Measurements from ENCODE around the gene LRRC8B.

LRRC8B gene

GRCh38 chr1:89607156-89607555 is 82.5 kb downstream of the LRRC8B start:
- no peak overlapping the region for H3K4me3 Mint-ChIP-seq
- no peak overlapping the region for H3K27ac Mint-ChIP-seq
- peaks cover 5% of the 10 kb centered on the region for H3K27me3 Mint-ChIP-seq (ENCODE audit: low read depth, poor library complexity)
- DNase-seq: no peak
- H3K9me3 Mint-ChIP-seq: no peaks in the 10 kb centered on the region
- H3K36me3 Mint-ChIP-seq (ENCODE audit: low read depth): peaks cover 4% of the 10 kb centered on the region
- H3K4me1 Mint-ChIP-seq: no peaks in the 10 kb centered on the region
- no peak for TF ChIP-seq CTCF (IDR thresholded peaks at IDR 0.05)

DNA sequence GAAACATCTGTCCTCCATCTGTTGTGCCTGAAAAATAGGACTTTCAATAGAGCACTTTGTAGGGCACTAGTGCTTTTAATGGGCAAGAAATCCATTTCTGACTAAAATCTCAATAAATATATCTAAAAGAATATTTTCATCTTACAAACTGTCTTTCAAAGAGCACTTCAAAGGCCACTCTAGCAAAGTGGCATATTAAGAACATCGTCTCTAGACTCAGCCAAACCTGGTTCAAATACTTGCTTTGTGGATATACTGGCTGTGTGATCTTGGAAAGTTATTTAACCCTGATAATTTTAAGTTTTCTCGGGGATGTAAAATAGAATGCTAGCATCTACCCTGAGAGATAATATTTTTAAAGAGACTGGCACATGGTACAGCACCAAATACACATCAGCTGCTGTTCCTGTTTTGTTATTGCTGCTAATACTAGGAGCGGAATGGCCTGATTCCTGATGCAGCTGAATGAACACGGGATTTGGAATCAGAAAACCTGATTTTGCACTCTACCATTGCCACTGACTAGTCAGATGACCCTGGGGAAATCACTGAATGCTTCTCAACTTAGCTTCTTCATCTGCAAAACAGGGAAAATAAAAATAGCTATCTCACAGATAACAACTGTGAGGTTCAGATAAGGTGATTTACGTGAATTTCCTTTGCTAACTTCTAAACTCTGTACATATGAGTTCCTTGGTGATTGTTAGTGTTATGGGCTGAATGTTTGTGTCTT is 83.1 kb downstream of the LRRC8B start:
- no peak overlapping the region for H3K27ac Mint-ChIP-seq

DNA sequence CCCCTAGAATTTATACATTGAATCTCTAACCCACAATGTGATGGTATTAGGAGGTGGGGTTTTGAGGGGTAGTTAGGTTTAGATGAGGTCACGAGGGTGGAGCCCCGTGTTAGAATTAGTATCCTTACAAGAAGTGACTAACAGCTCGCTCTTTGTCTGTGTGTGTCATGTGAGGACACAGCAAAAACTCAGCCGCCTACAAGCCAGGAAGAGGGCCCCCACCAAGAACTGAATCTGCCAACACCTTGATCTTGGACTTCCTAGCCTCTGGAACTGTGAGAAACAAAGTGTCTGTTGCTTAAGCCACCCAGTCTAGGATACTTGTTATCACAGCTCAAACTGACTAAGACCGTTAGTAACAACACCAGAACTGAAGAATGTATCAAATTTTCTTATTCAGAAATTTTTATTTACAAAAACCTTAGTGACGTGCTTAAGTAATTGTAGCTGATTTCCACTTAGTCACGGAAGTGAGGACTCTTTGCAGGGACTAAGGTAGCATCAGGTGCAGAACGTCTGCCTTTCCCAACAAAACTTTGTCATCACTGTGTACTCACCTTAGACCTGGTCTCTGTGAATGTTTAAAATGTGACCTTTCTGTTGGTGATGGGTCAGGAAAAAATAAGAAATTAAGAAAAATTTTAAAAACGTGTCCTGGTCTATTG is 83.8 kb downstream of the LRRC8B start:
- DNase-seq: no peak
- H3K27ac Mint-ChIP-seq: no peak overlapping the region
- no peak for TF ChIP-seq CTCF (IDR thresholded peaks at IDR 0.05)
- peaks cover 5% of the 10 kb centered on the region for H3K27me3 Mint-ChIP-seq (ENCODE audit: low read depth, poor library complexity)
- H3K4me1 Mint-ChIP-seq: no peaks in the 10 kb centered on the region
- H3K36me3 Mint-ChIP-seq (ENCODE audit: low read depth): peaks cover 4% of the 10 kb centered on the region
- no peaks in the 10 kb centered on the region for H3K9me3 Mint-ChIP-seq
- H3K4me3 Mint-ChIP-seq: no peak overlapping the region

More for the DNA sequence above, 83.1 kb downstream of the LRRC8B start:
- Mint-ChIP-seq H3K36me3 (ENCODE audit: low read depth) (peaks cover 4% of the 10 kb centered on the region), H3K4me3 (no peak overlapping the region), H3K27me3 (ENCODE audit: low read depth, poor library complexity) (peaks cover 5% of the 10 kb centered on the region), H3K4me1 (no peaks in the 10 kb centered on the region), H3K9me3 (no peaks in the 10 kb centered on the region)
- no peak for TF ChIP-seq CTCF (IDR thresholded peaks at IDR 0.05)
- DNase-seq: no peak

GRCh38 chr1:89608984-89609725 is 84.5 kb downstream of the LRRC8B start:
- Mint-ChIP-seq H3K4me1 (no peaks in the 10 kb centered on the region), H3K36me3 (ENCODE audit: low read depth) (peaks cover 4% of the 10 kb centered on the region), H3K9me3 (no peaks in the 10 kb centered on the region), H3K27me3 (ENCODE audit: low read depth, poor library complexity) (peaks cover 5% of the 10 kb centered on the region), H3K4me3 (no peak overlapping the region), H3K27ac (no peak overlapping the region)
- TF ChIP-seq CTCF (IDR thresholded peaks at IDR 0.05): no peak
- DNase-seq: no peak

GRCh38 chr1:89609781-89610456 is 85.3 kb downstream of the LRRC8B start:
- no peak overlapping the region for H3K4me3 Mint-ChIP-seq
- H3K4me1 Mint-ChIP-seq: no peaks in the 10 kb centered on the region
- peaks cover 5% of the 10 kb centered on the region for H3K27me3 Mint-ChIP-seq (ENCODE audit: low read depth, poor library complexity)
- TF ChIP-seq CTCF (IDR thresholded peaks at IDR 0.05): no peak
- DNase-seq: no peak
- H3K27ac Mint-ChIP-seq: no peak overlapping the region
- peaks cover 4% of the 10 kb centered on the region for H3K36me3 Mint-ChIP-seq (ENCODE audit: low read depth)
- no peaks in the 10 kb centered on the region for H3K9me3 Mint-ChIP-seq

All from nephron progenitor cell (in vitro differentiated cells).